HG03064 (cell line): ENCODE results near the gene SFXN5.

Experiments
- ATAC-seq: cut with Tn5 transposase; IDR thresholded peaks from one replicate; pipeline ENCODE4 v1.9.1; 2021; ENCODE audit warnings: low read depth; ENCODE audit not compliant: unreplicated experiment

The SFXN5 gene

DNA sequence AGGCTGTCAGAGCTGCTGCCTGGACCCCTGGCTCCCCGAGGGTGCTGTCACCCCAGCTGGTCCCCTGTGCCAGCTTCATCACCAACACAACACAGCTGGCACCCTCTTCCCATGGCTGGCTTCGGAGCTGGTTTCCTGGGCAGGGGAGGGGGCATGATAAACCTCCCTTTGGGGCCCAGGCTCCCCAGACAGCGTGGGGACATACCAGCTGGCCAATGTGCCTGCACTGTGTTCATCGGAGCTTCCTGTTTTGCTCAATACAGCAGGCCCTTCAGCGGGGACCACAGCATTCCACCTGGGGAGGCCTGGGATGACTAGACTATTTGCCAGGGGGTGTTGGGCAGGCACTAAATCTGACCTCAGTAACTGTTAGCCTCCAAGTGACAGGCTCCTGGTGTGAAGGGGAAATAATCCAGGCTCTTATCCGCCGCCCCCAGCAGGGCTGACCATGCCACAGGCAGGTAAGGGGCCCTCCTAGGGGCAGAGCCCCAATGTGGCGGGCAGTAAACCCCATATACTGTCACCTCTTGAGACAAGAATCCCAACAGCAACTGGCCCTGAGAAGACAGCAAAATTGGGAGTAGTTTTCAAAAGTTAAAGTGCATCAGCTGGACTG lies 109.6 kb downstream of the SFXN5 start:
- no peak for ATAC-seq

DNA sequence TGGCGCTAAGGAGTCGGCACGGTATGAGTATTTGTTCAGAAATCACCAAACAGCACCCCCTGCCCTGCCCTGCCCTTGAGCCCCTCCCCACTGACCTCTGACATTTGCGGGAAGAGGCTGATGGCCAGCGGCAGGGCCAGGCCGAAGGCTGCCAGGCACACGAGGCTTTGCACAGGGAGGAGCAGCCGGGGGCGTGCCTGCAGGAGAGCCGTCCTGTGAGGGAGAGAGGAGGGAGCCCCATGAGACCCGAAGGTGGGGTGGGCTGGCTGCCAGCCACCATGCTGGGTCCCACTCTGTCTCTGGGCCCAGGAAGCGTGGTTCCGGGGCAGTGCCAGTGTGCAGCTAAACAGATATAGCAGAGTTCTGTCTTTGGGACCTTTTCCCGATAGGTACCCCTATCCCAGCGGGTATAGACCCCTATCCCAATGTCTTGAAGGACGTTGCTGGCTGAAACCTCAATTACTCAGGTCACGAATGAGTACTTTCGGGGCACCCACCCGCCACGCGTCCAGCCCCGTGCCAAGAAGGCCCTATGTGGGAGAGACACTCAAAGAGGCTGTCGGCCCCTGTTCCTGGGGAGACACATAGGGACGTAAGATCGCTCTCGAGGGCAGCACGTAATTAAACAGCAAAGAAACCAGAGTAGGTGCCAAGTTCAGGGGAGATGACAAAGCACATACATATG lies 110.3 kb downstream of the SFXN5 start:
- no peak for ATAC-seq

DNA sequence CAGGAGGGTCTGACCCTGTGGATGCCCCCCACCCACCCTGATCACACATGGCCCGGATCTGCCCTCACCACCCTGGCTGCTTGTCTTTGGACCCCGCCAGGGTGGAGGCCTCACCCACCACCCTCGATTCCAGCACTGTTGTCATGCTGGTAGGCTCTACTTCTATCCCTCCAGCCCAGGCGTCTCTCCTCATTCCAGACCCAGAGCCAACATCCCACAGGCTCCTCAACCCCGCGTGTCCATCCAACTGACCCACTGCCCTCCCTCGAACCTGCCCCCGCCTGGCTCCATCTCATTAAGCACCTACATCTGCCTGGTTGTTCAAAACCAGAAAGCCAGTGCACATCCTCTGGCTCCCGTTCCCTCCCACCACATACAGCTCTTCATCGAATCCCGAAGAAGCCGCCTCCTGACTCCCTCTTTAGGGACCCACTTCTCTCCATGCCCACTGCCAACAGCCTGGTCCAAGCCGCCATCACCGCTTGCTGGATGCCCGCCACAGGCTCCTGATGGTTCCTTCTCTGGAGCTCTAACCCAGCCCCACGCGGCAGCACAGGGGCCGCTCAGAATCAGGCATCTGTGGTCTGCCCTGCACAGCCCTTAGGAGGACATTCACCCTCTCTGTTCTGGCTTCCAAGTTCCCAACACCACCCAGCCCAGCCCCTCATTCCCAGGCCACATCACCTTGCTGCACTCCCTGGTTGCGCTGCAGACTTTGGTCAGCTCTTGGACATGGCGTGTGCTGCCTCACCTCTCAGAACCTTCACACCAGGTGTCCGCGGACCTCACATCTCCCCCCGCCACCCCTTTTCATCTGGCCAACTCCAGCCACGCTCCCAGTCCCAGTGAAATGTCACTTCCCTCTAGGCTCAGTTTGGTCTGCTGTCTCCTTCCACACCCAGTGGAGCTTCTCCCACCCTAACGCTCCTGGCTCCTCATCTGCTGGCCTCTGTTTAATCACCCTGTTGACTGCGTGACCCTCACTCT lies 111.2 kb downstream of the SFXN5 start:
- no peak for ATAC-seq

DNA sequence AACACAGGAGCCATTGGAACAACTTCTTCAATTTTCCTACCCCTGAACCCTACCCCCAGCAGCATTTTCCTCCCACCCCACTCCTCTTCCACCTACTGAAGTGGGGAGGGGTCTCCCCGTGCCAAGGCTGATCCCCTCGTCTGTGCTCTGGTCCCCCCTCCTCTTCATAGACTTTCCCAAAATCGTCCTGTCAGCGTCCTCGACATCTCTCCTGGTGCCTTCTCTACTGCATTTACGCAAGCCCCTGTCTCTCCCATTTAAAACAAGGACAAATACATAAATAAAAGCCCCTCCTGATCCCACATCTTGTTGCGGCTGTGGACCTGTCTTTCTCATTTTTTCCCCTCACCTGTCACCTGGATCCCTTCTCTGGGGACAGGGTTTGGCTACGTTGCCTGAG lies 112.0 kb downstream of the SFXN5 start:
- no peak for ATAC-seq

DNA sequence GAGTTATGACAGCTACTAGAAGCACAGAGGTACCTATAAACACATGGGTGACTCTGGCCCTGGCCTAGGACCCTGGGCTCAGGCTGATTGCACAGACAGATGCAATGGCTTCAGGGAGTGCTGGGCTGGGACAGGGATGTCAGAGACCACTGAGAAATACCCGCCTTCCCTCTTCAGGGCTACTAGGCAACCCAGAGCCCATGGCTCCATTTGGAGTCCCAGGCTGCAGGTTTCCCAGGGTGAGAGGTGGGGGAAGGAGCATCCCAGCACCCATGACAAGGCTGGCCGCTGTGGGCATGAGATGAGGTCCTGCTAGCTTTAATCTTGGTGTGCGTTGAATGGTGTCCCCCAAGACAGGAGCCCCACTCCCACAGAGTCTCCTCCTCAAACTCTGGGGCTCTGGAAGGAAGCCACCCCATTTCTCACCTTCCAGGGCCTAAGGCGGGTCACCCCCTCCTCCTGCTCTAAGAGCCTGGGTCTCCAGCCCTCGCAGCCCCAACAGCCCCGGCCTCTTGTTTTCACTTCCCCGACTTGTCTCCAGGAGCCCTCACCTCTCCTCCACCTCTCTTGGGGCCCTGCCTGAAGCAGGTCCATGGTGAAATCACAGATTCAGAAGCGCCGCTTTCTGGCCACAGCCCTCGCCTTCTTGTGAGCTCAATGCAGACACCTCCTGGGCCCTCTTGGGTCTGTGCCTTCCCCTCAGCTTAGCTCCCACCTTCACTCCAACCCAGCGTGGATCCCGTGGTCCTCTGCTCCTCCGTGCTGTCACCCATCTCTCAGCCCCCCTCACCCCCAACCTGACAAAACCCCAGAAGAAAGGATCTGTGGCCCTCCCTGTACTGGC lies 112.7 kb downstream of the SFXN5 start:
- ATAC-seq: no peak

DNA sequence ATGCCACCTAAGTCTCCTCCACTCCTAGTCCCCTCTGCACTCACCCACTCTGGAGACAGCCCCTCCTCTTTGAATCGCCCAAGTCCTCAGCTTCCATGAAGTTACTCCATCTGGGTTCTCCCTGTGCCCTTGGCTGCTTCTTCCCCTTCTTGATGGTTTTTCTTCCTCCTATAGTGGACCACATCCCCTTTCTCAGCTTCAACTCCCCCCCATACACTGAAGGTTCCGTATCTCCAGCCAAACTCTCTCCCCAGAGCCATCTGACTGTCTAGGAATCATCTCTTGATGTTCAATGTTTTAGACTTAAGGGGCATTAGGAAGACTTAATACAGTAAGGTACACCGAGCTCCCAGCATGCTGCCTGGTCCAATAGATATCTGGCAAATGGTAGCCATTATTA lies 114.6 kb downstream of the SFXN5 start:
- no peak for ATAC-seq

DNA sequence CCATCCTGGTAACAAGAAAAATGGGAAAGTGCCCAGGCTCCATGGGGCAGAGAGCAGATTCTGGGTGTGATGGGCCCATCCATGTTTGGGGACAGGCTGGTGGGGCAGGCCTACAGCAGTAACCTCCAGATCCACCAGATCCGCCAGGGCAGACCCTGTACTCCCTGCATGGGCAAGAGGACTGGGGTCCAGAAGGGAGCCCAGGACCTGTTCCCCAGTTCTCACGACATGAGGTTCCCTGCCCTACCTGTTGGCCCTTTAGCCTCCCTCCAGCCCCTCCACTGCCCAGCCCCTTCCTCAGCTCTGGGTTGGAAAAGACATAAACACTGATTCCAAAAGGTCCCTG lies 115.5 kb downstream of the SFXN5 start:
- ATAC-seq: no peak

DNA sequence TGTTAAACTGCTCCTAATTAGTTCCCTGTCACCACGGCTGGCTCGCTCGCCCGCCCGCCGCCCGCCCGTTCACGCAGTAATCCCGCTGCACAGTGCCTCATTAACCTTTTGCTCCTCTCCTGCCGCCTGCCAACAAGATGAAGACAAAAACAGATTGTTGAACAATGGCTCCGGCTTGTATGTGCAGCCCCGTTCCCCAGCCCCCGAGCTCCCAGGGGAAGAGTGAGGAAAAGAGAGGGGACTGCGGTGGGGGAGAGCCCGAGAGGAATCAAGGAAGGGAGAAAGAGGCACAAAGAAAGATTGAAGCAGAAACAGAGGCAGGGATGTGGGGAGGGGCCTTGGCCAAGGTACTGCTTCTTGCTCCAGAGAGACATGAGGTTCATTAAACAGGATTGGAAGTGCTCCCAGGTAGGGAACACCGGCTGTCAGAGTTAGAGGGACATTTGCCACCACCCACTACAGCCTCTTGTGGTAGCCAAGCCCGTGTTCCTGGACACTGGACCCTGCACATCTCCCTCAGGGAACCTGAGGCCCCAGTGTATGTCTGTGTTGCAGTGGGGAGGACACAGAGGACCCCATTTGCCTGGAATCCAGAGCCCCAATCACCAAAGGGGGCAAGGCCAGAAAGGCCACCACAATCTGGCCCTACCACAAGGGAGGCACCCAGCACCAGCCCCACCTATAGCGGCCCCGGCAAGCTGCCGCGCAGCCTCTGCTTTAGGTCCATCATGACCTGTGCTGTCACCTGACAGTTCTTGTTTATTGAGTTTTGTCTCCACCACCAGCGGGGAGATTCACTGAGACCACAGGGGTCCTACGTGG lies 116.1 kb downstream of the SFXN5 start:
- ATAC-seq: no peak

DNA sequence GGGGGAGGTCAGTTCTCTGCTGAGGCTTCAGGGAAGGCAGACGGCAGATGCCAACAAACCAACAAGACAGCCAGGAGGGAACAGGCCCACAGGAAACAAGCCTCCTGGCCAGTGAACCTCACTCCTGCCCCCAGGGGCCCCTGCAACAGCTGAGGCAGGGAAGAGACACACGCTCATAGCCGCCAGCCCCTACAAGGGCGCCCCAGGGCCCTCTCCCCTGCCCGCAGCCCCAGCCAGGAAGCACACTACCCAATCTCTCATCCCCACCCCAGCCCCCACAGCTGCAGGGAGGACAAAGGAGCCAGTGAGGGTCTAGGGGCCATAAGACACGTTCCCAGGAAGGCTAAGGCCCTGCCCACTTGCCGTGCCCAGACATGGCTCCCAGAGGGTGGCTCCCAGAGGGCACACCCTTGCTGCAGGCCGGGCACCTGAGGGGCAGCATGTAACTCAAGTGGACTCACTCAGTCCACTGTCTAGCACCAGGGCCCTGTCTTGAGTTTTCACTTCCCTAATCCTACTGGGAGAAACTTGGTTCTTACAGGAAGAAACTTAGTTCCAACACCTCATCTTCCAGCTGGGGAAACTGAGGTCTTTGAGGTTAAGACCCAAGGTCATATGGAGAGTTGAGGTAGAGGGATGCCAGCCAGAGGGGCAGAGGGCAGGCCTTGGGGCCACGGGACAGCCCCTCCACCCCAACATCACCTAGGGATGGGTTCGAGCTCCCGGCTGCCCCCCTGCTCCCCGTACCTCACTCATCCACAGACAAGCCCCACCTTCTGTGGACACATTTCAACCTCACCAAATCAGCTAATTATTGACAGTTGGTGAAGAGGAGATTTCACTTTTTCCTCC lies 116.9 kb downstream of the SFXN5 start:
- no peak for ATAC-seq

DNA sequence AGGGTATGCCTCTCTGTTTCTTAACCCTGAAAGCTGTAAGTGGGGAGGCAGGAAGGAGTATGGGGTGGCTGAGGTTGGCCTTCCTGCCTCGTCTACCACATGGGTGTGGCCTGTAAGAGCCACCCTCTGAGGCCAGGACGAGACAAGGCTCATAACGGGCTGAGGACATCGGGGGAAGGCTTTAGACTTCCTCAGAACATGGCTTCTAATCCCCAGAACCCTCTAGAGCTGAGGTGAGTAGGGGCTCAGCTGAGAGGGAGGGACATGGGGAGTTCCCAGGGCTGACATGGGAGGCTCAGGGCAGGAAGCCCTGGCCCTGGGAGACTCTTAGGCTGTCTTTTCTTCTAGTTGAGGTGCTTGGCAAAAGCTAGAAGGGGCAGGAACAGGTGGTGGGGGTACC lies 117.5 kb downstream of the SFXN5 start:
- ATAC-seq: no peak

DNA sequence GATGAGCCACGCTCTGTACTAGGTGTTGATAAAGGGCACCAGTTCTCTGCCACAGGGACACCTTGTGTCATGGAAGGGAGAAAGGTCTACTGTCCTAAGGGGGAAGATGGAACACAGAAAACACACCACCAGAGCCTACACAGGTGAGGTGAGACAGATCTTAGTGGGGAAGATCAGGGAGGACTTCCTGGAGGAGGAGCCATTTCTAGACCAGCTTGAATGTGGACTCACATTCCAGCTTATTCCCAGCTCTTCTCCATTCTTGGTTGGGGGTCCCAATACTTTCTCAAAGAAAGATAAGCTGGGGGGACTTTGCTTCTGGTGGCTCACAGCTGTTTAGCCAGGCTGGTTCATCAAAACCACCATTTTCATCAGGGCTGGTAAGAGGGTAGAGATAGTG lies 118.0 kb downstream of the SFXN5 start:
- ATAC-seq: no peak

DNA sequence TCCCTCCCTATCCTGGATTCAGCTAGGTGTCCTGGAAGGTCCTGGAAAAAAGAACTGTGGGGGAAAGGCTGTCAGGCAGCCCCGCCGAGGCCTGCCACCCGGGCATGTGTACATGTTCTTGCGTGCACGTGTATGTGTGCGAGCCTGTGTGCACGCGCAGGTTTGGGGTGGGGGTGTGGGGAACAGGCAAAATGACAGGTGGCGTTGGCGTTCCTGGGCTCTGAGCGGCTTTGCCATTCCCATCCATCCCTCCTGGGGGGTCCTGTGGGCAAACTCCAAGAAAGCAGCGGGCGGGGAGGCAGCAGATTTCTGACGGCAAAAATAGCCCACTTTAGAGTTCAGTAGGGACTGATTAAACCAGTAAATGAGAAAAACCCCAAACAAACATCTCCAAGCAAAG lies 118.6 kb downstream of the SFXN5 start:
- no peak for ATAC-seq

DNA sequence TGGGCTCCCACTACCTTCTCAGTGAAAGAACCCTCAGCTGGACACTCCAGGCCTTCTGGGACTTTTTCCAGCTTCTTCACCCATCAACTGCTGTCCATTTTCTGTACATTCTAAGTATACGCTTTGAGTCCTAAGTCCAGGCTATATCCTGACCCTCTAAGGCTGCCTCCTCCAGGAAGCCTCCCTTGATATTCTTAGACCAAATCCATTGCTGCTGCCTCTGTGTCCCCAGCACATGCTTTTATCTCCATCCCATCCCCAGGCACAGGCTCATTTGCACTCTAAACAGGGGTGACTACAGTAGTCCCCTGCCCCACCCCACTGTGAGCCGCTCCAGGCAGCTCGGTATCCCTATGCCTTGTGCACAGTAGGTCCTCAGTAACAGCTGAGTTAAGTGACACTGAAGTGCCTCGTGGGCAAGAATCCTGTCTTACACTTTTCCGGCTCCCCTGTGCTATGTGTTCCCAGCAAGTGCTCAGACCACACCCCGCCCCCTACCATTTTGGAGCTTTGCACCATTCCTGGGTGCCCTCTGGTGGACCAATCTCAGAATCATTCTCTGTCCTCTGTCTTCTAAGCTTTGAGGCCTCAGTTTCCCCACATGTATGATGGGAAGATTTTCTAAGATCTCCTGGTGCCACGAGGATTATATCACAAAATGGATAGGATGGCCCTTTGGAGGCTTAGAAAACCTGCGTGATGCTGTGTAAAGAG lies 119.2 kb downstream of the SFXN5 start:
- no peak for ATAC-seq

DNA sequence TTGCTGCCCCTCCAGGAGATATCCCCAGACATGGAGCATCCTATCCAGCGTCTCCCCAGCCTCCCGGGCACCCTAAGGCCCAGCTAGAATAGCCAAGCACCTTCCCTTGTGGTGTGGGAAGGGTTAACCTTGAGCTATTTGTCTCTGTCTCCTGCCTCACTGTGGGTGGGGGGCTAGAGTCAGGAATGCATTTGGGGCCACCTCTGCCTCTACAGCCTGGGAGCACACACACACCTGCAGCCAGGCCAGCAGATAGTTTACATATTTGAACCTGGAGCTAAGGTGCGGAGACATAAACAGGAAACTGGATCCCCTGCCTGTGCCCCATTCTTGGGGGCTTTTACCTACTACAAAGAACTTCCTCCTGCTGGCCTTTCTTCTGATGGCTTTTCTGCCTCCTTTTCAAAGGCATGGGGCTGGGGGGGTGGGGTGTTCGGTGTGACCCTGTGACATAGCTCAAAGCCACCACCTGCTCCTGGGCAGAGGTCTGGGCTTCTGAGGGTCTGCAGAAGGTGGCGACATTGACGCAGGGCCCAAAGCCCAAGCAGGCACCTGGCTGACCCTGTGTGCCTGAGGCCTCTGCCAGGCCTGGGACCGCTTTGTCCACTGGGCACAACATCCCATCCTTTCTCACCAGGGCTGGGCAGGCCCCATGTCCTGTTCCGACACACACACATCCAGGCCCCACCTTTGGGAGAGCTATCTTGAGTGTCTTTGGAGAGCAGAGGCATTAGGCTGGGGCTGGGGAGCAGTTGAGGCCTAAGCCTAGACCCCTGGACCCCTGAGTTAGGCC lies 120.0 kb downstream of the SFXN5 start:
- no peak for ATAC-seq

DNA sequence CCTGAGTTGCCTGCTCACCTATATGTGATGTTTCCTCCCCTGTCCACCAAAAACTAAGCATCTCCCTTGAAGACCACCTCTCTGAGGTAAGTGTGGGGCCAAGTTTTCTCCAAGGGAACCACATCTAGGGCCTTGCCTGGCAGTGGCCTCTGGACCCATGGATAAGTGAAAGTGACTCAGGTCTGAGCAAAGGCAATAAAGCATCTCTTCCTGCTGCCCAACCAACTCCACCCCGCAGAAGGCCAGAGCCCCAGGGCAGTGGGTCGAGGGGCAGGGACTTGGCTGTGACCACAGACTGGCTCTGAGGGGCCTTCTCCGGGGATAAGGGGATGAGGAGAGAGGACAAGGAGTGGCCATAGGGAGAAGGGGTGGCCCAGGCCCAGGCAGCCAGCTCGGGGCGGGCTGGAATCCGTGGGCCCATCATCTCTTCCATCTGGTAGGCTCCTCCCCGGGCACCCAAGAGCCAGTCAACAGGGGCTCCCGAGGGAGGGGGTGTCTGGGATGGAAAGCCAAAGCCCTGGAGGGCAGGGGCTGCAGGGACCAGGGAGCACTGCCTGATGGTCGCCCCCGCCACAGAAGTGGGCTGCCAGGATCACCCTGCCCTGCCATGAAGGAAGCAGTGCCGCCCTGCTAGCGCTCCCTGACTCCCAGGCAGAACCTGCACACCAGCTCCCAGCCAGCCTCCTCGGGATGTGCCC lies 120.8 kb downstream of the SFXN5 start:
- no peak for ATAC-seq

DNA sequence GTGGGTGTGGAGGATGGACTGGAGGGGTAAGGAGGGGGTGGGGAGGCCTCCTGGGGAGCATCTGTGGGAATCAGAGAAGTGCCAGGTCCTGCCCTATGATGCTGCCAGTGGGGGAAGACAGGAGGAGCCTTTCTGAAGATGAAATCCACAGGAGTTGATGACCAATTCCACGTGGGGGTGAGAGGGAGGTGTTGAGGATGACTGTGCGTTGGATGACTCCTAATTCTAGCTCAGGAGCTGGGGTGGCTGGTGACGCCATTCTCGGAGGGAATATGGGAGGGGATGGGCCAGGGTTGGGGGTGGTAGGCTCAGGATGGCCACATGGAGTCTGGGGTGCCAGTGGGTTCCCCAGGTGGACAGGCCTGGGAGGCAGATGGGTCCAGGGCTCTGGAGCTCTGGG lies 121.9 kb downstream of the SFXN5 start:
- ATAC-seq: no peak

DNA sequence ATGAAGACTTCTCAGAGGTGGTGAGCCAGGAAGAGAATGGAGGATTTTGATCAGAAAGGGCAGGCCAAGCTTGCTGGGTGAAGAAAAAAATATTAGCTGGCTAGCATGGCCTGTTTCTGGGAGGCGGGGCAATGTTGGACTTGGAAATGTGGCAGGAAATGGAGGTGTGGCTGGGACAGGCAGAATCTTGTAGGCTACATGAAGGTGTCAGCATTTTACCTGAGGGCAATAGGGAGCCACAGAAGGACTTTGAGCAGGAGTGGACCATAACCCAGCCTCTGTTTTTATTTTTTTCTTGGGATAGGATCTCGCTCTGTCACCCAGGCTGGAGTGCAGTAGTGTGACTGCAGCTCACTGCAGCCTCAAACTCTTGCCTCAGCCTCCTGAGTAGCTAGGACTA lies 122.5 kb downstream of the SFXN5 start:
- ATAC-seq: no peak
